IPS-18a (cell line): ENCODE measurements around the gene EWSR1.

Experiments used
- H3K27ac ChIP-seq: one replicate; pipeline ENCODE4 v1.5.1; 2013; ENCODE audit warnings: low read length
- H3K27me3 ChIP-seq: one replicate; pipeline ENCODE4 v1.6.1; 2013; ENCODE audit warnings: mild to moderate bottlenecking, low read length; ENCODE audit not compliant: control insufficient read depth, insufficient read depth
- H3K36me3 ChIP-seq: one replicate; pipeline ENCODE4 v1.6.1; 2013; ENCODE audit warnings: low read depth, low read length; ENCODE audit not compliant: control insufficient read depth
- H3K4me1 ChIP-seq: one replicate; pipeline ENCODE4 v1.6.1; 2013; ENCODE audit warnings: low read depth, low read length; ENCODE audit not compliant: control insufficient read depth
- H3K4me3 ChIP-seq: one replicate; pipeline ENCODE4 v1.5.1; 2013; ENCODE audit warnings: low read length
- H3K9ac ChIP-seq: one replicate; pipeline ENCODE4 v1.6.1; 2013; ENCODE audit warnings: mild to moderate bottlenecking, low read length, moderate library complexity
- H3K9me3 ChIP-seq: one replicate; pipeline ENCODE4 v1.6.1; 2013; ENCODE audit warnings: low read depth, low read length; ENCODE audit not compliant: control insufficient read depth

The EWSR1 gene

DNA sequence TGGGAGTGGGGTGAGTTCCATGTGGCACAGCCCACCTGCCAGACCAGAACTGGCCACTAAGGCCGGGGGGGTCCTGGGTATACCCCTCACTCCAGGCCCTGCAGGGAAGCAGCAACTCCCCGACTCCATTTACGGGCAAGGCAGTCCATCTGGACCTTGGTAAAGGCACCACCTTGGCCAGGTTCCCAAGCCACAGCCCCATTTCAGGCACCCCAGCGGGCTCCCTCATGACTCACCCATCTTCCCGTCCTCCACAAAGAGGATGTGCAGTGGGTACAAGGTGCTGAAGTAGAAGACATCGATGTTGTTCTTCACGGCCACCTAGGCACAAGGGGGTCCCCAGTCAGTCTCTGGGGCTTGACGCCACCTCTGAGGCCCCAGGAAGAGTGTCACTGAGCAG is 63.1 kb downstream of the EWSR1 start:
- peaks cover 27% of the 10 kb centered on the region for H3K36me3 ChIP-seq
- H3K4me1 ChIP-seq: no peaks in the 10 kb centered on the region
- H3K27me3 ChIP-seq: no peaks in the 10 kb centered on the region
- no peak overlapping the region for H3K9ac ChIP-seq
- H3K9me3 ChIP-seq: no peaks in the 10 kb centered on the region
- H3K27ac ChIP-seq: no peak overlapping the region
- H3K4me3 ChIP-seq: no peak overlapping the region

GRCh38 chr22:29331658-29332300 is 63.7 kb downstream of the EWSR1 start:
- H3K9ac ChIP-seq: no peak overlapping the region
- no peak overlapping the region for H3K4me3 ChIP-seq
- H3K9me3 ChIP-seq: no peaks in the 10 kb centered on the region
- H3K36me3 ChIP-seq: peaks cover 27% of the 10 kb centered on the region
- H3K4me1 ChIP-seq: no peaks in the 10 kb centered on the region
- no peak overlapping the region for H3K27ac ChIP-seq
- no peaks in the 10 kb centered on the region for H3K27me3 ChIP-seq

DNA sequence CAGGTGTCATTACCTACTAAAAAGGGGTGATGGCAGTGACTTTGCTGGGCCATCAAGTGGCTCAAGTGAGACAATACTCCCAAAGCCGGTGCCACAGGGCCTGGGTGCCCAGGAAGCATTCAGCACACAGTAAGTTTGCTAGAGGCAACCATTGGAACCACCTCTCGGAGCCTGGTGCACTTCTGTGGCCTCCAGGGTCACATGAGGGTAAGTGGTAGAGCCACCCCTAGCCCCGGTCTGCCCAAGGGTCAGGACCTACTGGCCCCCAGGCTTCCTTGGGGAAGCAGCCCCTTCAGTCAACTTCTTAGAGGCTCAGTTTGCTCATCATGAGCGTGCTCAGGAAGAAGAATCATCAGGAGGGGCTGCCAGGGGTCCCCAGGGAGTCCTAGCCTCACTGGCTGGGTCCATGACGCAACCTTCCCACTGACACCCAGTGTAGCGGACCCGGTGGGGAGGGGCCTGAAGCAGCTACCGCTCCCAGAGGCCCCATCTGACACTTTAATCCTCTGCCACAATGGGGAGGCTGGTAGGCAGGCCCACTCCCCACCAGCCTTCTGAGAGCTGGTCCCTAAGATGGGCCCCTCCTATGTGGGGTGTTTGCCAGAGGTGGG is 64.9 kb downstream of the EWSR1 start:
- Histone ChIP-seq H3K9me3 (no peaks in the 10 kb centered on the region), H3K36me3 (peaks cover 31% of the 10 kb centered on the region), H3K27ac (no peak overlapping the region), H3K4me3 (no peak overlapping the region), H3K9ac (no peak overlapping the region), H3K4me1 (no peaks in the 10 kb centered on the region), H3K27me3 (no peaks in the 10 kb centered on the region)

DNA sequence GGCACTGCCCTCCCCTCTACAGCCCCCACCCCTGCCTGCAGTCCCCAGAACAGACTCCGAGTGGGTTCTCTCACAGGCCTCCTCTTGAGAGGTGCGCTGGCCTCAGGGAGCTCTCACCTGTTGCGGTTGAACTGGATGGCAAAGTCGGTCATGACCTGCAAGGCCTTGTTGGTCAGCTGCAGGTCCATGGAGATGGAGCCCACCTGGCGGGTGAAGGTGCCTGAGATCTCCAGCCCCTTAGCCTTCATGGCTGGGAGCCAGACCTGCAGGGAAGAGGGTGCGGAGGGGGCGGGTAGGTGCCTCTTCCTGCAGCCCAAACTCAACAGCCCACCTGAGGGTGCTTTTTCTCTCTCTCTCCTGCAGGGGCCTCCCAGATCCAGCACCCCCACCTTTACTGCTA is 66.1 kb downstream of the EWSR1 start:
- Histone ChIP-seq H3K27me3 (no peaks in the 10 kb centered on the region), H3K36me3 (peaks cover 37% of the 10 kb centered on the region), H3K4me3 (no peak overlapping the region), H3K9me3 (no peaks in the 10 kb centered on the region), H3K4me1 (no peaks in the 10 kb centered on the region), H3K9ac (no peak overlapping the region), H3K27ac (no peak overlapping the region)

- no peak overlapping the region for H3K27ac ChIP-seq
- no peak overlapping the region for H3K9ac ChIP-seq
- no peaks in the 10 kb centered on the region for H3K27me3 ChIP-seq
- H3K9me3 ChIP-seq: no peaks in the 10 kb centered on the region
- H3K4me1 ChIP-seq: no peaks in the 10 kb centered on the region
- H3K36me3 ChIP-seq: peaks cover 31% of the 10 kb centered on the region
- H3K4me3 ChIP-seq: no peak overlapping the region
These were observed 66.8 kb downstream of the EWSR1 start for GRCh38 chr22:29334696-29335344.

DNA sequence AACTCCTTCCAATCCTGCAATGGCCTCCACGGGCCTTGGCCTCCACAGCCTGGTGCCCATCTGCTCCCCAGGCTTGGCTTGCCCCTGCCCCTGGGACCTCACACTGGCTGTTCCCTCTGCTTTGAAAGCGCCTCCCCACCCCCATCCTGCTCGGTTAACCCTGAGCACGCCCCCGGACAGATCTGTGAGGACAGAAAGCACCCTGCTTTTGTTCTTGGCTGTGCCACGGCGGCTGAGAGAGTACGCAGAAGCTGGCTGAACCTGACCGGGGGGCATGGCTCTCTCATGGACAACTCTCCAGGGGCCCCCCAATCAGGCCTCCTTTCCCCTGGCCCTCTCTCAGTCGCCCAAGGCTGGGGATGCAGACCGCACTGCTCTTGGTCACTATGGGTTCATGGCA is 67.6 kb downstream of the EWSR1 start:
- no peaks in the 10 kb centered on the region for H3K4me1 ChIP-seq
- no peak overlapping the region for H3K27ac ChIP-seq
- no peaks in the 10 kb centered on the region for H3K9me3 ChIP-seq
- H3K4me3 ChIP-seq: no peak overlapping the region
- no peaks in the 10 kb centered on the region for H3K27me3 ChIP-seq
- H3K9ac ChIP-seq: no peak overlapping the region
- H3K36me3 ChIP-seq: peaks cover 30% of the 10 kb centered on the region

- Histone ChIP-seq H3K9ac (no peak overlapping the region), H3K4me3 (no peak overlapping the region), H3K27ac (no peak overlapping the region), H3K36me3 (peaks cover 43% of the 10 kb centered on the region), H3K9me3 (no peaks in the 10 kb centered on the region), H3K4me1 (no peaks in the 10 kb centered on the region), H3K27me3 (no peaks in the 10 kb centered on the region)
These were observed 68.9 kb downstream of the EWSR1 start for GRCh38 chr22:29336751-29337490.

GRCh38 chr22:29337631-29338284 is 69.7 kb downstream of the EWSR1 start:
- Histone ChIP-seq H3K9me3 (no peaks in the 10 kb centered on the region), H3K27ac (no peak overlapping the region), H3K36me3 (peaks cover 46% of the 10 kb centered on the region), H3K9ac (no peak overlapping the region), H3K27me3 (no peaks in the 10 kb centered on the region), H3K4me1 (no peaks in the 10 kb centered on the region), H3K4me3 (no peak overlapping the region)

DNA sequence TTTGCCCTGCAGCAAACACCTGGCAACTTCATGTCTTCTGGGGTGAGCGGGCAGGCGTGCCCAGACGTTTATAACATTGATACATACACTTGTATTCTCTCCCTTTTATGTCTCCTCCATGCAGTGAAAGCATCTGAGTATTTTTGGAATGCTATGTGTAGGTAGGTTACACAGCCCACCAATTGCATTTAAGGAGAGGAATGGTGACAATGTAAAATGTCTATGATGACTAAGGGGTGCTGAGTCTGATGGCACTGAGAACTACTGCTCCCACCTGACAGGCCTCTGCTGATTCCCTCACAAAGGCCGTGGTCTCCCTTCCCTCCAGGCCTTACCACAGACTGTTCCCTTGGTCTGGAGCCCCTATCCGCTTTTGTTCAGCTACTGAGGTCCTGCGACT is 70.3 kb downstream of the EWSR1 start:
- Histone ChIP-seq H3K27ac (no peak overlapping the region), H3K4me1 (no peaks in the 10 kb centered on the region), H3K9me3 (no peaks in the 10 kb centered on the region), H3K36me3 (peaks cover 42% of the 10 kb centered on the region), H3K27me3 (no peaks in the 10 kb centered on the region), H3K4me3 (no peak overlapping the region), H3K9ac (no peak overlapping the region)

DNA sequence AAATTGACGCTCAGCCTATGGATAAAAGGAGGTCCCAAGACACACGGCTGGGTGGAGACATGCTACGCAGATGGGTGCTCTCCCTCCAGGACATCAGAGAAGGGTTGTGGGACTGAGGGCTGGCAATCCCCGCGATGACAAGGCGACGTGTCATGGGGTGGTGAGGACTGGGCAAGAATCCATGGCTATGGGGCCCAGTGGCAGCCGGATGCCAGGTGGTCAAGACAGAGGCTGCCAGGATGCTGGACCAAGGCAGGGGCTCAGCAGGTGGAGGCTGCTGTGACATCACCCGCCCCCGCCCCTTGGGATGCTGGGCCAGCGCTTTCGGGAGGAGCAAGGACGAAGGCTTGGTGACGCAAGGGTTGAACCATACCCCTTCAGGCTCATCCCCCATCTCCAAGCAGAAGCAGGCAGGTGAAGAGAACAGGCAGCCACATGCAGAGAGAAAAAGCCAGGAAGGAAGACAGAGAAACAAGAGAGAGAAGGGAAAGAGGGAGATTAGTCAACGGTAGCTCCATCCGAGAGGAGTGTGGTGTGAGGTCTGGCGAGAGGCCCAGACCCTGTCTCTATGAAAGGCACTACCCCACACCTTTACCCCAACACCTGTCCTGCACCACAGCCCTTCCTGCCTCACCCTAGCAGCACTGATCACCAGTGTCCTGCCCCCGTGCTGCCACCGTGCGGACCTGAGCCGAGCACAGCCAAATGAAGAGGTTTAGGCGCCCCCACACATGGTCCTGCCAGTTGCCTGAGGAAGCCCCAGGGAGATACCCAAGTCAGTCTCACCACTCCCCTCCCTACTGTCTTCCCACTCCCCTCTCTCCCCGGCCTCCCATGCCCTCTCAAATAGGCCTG is 71.5 kb downstream of the EWSR1 start:
- Histone ChIP-seq H3K36me3 (peaks cover 45% of the 10 kb centered on the region), H3K4me1 (no peaks in the 10 kb centered on the region), H3K27ac (no peak overlapping the region), H3K9ac (no peak overlapping the region), H3K27me3 (no peaks in the 10 kb centered on the region), H3K4me3 (no peak overlapping the region), H3K9me3 (no peaks in the 10 kb centered on the region)
